ENCODE results near the gene CKMT1B.
A peak's percentile ranks its signal among the peaks of the same experiment; 100 is the strongest.
"Not testable (repeated sequence)": the region's sequence is repeated elsewhere in the genome, so short reads cannot be mapped to it uniquely, and the experiment has no call there.

CKMT1B gene

DNA sequence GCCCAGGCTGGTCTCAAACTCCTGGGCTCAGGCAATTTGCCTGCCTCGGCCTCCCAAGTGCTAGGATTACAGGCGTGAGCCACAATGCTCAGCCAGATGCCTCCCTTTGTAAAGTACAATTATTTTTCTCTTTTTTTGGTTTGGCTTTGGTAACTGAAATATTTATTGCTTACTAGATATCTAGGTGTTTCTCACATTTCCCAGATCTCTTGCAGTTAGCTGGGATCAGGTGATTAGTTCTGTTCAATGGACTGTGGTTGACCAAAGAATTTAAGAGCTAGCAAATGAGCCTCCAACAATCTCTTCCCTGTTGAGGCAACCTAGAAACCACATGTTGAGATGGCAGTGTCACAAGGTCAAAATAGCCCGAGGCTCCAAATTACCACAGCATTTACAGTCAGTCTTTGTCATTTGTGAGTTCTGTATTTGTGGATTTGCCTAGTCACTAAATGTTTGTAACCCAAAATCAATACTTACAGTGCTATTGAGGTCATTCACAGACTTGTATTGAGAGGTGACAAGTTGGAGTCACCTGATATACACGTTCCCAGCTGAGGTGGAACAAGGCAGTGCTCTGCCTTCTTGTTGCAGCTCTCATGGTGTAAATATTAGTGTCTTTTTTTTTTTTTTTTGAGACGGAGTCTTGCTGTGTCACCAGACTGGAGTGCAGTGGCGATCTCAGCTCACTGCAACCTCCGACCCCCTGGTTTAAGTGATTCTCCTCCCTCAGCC, 28.4 kb downstream of the CKMT1B start:
- H3K4me3 ChIP-seq (ENCODE audit: low read length); H3K27me3 ChIP-seq (replicated peaks; ENCODE audit: insufficient read depth, low read length); H3K9me2 ChIP-seq (replicated peaks; ENCODE audit: insufficient read depth, low read length); H3K9ac ChIP-seq (ENCODE audit: low read length); DNase-seq; H3K36me3 ChIP-seq (replicated peaks; ENCODE audit: insufficient read depth, low read length); H3K9me3 ChIP-seq (replicated peaks; ENCODE audit: insufficient read depth, low read length); H3K79me2 ChIP-seq (ENCODE audit: low read length); H3K4me1 ChIP-seq (ENCODE audit: low read length); H3K27ac ChIP-seq (ENCODE audit: low read length); H3K4me2 ChIP-seq (ENCODE audit: low read depth, low read length); H3F3A ChIP-seq (ENCODE audit: insufficient read depth, low read length); H4K20me1 ChIP-seq (ENCODE audit: insufficient read depth, low read length); H2AFZ ChIP-seq (ENCODE audit: low read length): not testable (repeated sequence)

GRCh38 chr15:43625106-43625505, 31.3 kb downstream of the CKMT1B start:
- H3K4me3 ChIP-seq (ENCODE audit: low read length), result no peak overlapping the region
- no peaks in the 10 kb centered on the region for H3K4me1 ChIP-seq (ENCODE audit: low read length)
- no peaks in the 10 kb centered on the region for H3K27me3 ChIP-seq (replicated peaks; ENCODE audit: insufficient read depth, low read length)
- H3K36me3 ChIP-seq (replicated peaks; ENCODE audit: insufficient read depth, low read length), result no peaks in the 10 kb centered on the region
- no peak overlapping the region for H3K27ac ChIP-seq (ENCODE audit: low read length)
- H3K4me2 ChIP-seq (ENCODE audit: low read depth, low read length), result no peak overlapping the region
- no peaks in the 10 kb centered on the region for H3F3A ChIP-seq (ENCODE audit: insufficient read depth, low read length)
- no peaks in the 10 kb centered on the region for H3K9me2 ChIP-seq (replicated peaks; ENCODE audit: insufficient read depth, low read length)
- no peak for DNase-seq
- no peaks in the 10 kb centered on the region for H3K79me2 ChIP-seq (ENCODE audit: low read length)
- no peak overlapping the region for H3K9ac ChIP-seq (ENCODE audit: low read length)
- H4K20me1 ChIP-seq (ENCODE audit: insufficient read depth, low read length), result no peaks in the 10 kb centered on the region
- H3K9me3 ChIP-seq (replicated peaks; ENCODE audit: insufficient read depth, low read length), result no peaks in the 10 kb centered on the region
- H2AFZ ChIP-seq (ENCODE audit: low read length), result no peak overlapping the region
- no peak for TF ChIP-seq EZH2 (optimal IDR thresholded peaks at IDR 0.05; ENCODE audit: low read depth, low read length)
- TF ChIP-seq CTCF (IDR thresholded peaks at IDR 0.05; ENCODE audit: low read length), result no peak
- no peak for TF ChIP-seq EZH2phosphoT487 (IDR thresholded peaks at IDR 0.05; ENCODE audit: low read length)

DNA sequence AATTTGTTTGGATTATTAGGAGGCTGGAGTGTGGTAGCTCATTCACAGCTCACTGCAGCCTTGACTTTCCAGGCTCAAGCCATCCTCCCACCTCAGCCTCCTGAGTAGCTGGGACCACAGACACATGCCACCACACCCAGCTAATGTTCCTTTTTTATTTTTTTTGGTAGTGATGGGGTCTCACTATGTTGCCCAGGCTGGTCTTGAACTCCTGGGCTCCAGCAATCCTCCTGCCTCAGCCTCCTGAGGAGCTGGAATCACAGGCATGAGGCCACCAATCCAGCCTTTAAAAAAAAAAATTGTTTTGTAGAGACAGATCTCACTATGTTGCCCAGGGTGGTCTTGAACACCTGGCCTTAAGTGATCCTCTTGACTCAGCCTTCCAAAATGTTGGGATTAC, 33.1 kb downstream of the CKMT1B start:
- H3K9me2 ChIP-seq (replicated peaks; ENCODE audit: insufficient read depth, low read length); H2AFZ ChIP-seq (ENCODE audit: low read length); H3K27me3 ChIP-seq (replicated peaks; ENCODE audit: insufficient read depth, low read length); H3K4me3 ChIP-seq (ENCODE audit: low read length); DNase-seq; H3K9me3 ChIP-seq (replicated peaks; ENCODE audit: insufficient read depth, low read length); H3K9ac ChIP-seq (ENCODE audit: low read length); H3F3A ChIP-seq (ENCODE audit: insufficient read depth, low read length); H4K20me1 ChIP-seq (ENCODE audit: insufficient read depth, low read length); H3K27ac ChIP-seq (ENCODE audit: low read length); H3K4me2 ChIP-seq (ENCODE audit: low read depth, low read length); H3K79me2 ChIP-seq (ENCODE audit: low read length); H3K36me3 ChIP-seq (replicated peaks; ENCODE audit: insufficient read depth, low read length); H3K4me1 ChIP-seq (ENCODE audit: low read length): not testable (repeated sequence)

DNA sequence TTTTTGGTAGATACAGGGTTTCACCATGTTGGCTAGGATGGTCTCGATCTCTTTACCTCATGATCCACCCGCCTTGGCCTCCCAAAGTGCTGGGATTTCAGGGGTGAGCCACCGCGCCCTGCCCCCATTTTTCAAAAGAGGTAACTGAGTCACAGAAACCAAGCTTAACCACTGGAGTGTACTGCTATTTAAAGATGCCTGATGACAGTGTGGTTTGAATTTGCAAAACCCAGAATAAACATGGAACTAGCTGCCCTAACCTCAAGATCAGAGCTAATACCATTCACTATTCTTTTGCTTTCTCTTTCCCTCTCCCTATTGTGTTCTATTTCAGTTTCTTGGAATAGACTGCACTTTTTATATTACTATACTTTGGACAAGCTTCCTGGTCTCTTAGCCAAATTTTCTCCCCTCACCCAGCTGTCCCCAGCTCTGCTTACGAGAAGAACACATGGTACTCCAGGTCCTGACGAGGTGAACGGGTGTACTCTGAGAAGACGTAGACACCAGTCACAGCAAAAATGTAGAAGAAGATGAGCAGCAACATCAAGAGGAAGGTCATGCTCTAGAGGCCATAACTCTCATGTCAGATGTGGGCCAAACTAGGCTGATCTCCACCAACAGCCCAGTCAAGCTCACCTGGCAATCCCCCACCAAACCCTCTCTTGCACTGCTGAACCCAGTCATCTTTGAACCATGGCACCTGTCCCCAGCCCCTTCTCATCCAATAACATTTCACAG, 44.8 kb downstream of the CKMT1B start:
- H2AFZ ChIP-seq (ENCODE audit: low read length); H3K4me1 ChIP-seq (ENCODE audit: low read length); H3K27me3 ChIP-seq (replicated peaks; ENCODE audit: insufficient read depth, low read length); H3F3A ChIP-seq (ENCODE audit: insufficient read depth, low read length); DNase-seq; H3K4me3 ChIP-seq (ENCODE audit: low read length); H4K20me1 ChIP-seq (ENCODE audit: insufficient read depth, low read length); H3K9ac ChIP-seq (ENCODE audit: low read length); H3K27ac ChIP-seq (ENCODE audit: low read length); H3K79me2 ChIP-seq (ENCODE audit: low read length); H3K9me3 ChIP-seq (replicated peaks; ENCODE audit: insufficient read depth, low read length); H3K36me3 ChIP-seq (replicated peaks; ENCODE audit: insufficient read depth, low read length); H3K9me2 ChIP-seq (replicated peaks; ENCODE audit: insufficient read depth, low read length): not testable (repeated sequence)
- peak overlapping the region; percentile 18; the same call in 1 of the 2 replicates for H3K4me2 ChIP-seq (ENCODE audit: low read depth, low read length)

Measured in MM.1S (cell line).